Limb (tissue), 2 donors: Measurements from ENCODE around the gene FOXRED2.
"Not testable (repeated sequence)": the region's sequence is repeated elsewhere in the genome, so short reads cannot be mapped to it uniquely, and the experiment has no call there.

Experiments
- DNase-seq, 2 donors: peaks; one replicate each; pipeline ENCODE4 v3.0.0-alpha.2; 2016; ENCODE audit errors: extremely low spot score in 2 of 2

The FOXRED2 gene

GRCh38 chr22:36452250-36452977 is 54.4 kb downstream of the FOXRED2 start:
- no peak for DNase-seq

- DNase-seq = not testable (repeated sequence)
Measured at GRCh38 chr22:36450923-36451322, 55.9 kb downstream of the FOXRED2 start.

- DNase-seq = no peak
Measured at GRCh38 chr22:36449596-36450175, 57.2 kb downstream of the FOXRED2 start.

- DNase-seq = no peak
Measured at GRCh38 chr22:36447632-36448031, 59.2 kb downstream of the FOXRED2 start.

GRCh38 chr22:36445158-36445668 is 61.6 kb downstream of the FOXRED2 start:
- DNase-seq = no peak

- DNase-seq = no peak
Measured at GRCh38 chr22:36443198-36443770, 63.6 kb downstream of the FOXRED2 start.

GRCh38 chr22:36442506-36443197 is 64.2 kb downstream of the FOXRED2 start:
- DNase-seq = no peak

- no peak for DNase-seq
Measured at GRCh38 chr22:36440429-36441002, 66.3 kb downstream of the FOXRED2 start.

- DNase-seq = no peak
Measured at GRCh38 chr22:36439481-36440271, 67.2 kb downstream of the FOXRED2 start.
